KOPT-K1 (cell line): Measurements from ENCODE around the gene TBKBP1.

Source experiments
- H3K27ac ChIP-seq: fragments of 200-600 bp; sonication (generic); 2 replicates; pipeline ENCODE4 v1.5.1; 2016; ENCODE audit warnings: antibody characterized with exemption, mild to moderate bottlenecking, low read depth, low read length; ENCODE audit not compliant: poor library complexity, severe bottlenecking
- H3K36me3 ChIP-seq: fragments of 200-600 bp; sonication (generic); 2 replicates; pipeline ENCODE4 v1.5.1; 2017; ENCODE audit warnings: antibody characterized with exemption, mild to moderate bottlenecking, low read length, moderate library complexity; ENCODE audit not compliant: insufficient read depth
- H3K9me3 ChIP-seq: fragments of 200-600 bp; sonication (generic); 2 replicates; pipeline ENCODE4 v1.5.1; 2017; ENCODE audit warnings: antibody characterized with exemption, low read length, mild to moderate bottlenecking; ENCODE audit not compliant: insufficient read depth, poor library complexity, severe bottlenecking

Gene TBKBP1

GRCh38 chr17:47725446-47726111 lies 31.6 kb downstream of the TBKBP1 start:
- Histone ChIP-seq H3K36me3 (no peaks in the 10 kb centered on the region), H3K9me3 (no peaks in the 10 kb centered on the region), H3K27ac (no peak overlapping the region)

- no peak overlapping the region for H3K27ac ChIP-seq
- no peaks in the 10 kb centered on the region for H3K36me3 ChIP-seq
- no peaks in the 10 kb centered on the region for H3K9me3 ChIP-seq
These were observed 33.1 kb downstream of the TBKBP1 start for GRCh38 chr17:47726796-47727703.

GRCh38 chr17:47727704-47728036 lies 33.7 kb downstream of the TBKBP1 start:
- H3K36me3 ChIP-seq = no peaks in the 10 kb centered on the region
- no peak overlapping the region for H3K27ac ChIP-seq
- H3K9me3 ChIP-seq = no peaks in the 10 kb centered on the region

GRCh38 chr17:47728214-47728877 lies 34.4 kb downstream of the TBKBP1 start:
- Histone ChIP-seq H3K9me3 (no peaks in the 10 kb centered on the region), H3K36me3 (no peaks in the 10 kb centered on the region), H3K27ac (no peak overlapping the region)

GRCh38 chr17:47729476-47729875 lies 35.5 kb downstream of the TBKBP1 start:
- Histone ChIP-seq H3K9me3 (no peaks in the 10 kb centered on the region), H3K27ac (no peak overlapping the region), H3K36me3 (no peaks in the 10 kb centered on the region)

- H3K36me3 ChIP-seq = no peaks in the 10 kb centered on the region
- H3K9me3 ChIP-seq = no peaks in the 10 kb centered on the region
- no peak overlapping the region for H3K27ac ChIP-seq
These were observed 36.7 kb downstream of the TBKBP1 start for GRCh38 chr17:47730681-47731080.

GRCh38 chr17:47731396-47731795 lies 37.4 kb downstream of the TBKBP1 start:
- H3K9me3 ChIP-seq = no peaks in the 10 kb centered on the region
- H3K27ac ChIP-seq = no peak overlapping the region
- no peaks in the 10 kb centered on the region for H3K36me3 ChIP-seq

- H3K36me3 ChIP-seq = no peaks in the 10 kb centered on the region
- H3K9me3 ChIP-seq = no peaks in the 10 kb centered on the region
- H3K27ac ChIP-seq = no peak overlapping the region
These were observed 38.6 kb downstream of the TBKBP1 start for GRCh38 chr17:47732399-47733046.

- Histone ChIP-seq H3K9me3 (no peaks in the 10 kb centered on the region), H3K36me3 (no peaks in the 10 kb centered on the region), H3K27ac (no peak within 1 kb of the TSS)
These were observed 39.2 kb downstream of the TBKBP1 start, which contains the start of gene TBX21 for GRCh38 chr17:47733047-47733673. Gene TBX21 (plus strand): TSS chr17:47733236. CDS start chr17:47733455, 219 bp downstream.

GRCh38 chr17:47733674-47734410 lies 39.9 kb downstream of the TBKBP1 start:
- Histone ChIP-seq H3K27ac (no peak overlapping the region), H3K36me3 (no peaks in the 10 kb centered on the region), H3K9me3 (no peaks in the 10 kb centered on the region)

GRCh38 chr17:47735139-47735464 lies 41.1 kb downstream of the TBKBP1 start:
- no peaks in the 10 kb centered on the region for H3K36me3 ChIP-seq
- H3K27ac ChIP-seq = no peak overlapping the region
- H3K9me3 ChIP-seq = no peaks in the 10 kb centered on the region

- H3K27ac ChIP-seq = no peak overlapping the region
- no peaks in the 10 kb centered on the region for H3K9me3 ChIP-seq
- no peaks in the 10 kb centered on the region for H3K36me3 ChIP-seq
These were observed 41.6 kb downstream of the TBKBP1 start for GRCh38 chr17:47735536-47736011.

- Histone ChIP-seq H3K27ac (no peak overlapping the region), H3K9me3 (no peaks in the 10 kb centered on the region), H3K36me3 (no peaks in the 10 kb centered on the region)
These were observed 42.8 kb downstream of the TBKBP1 start for GRCh38 chr17:47736501-47737495.
